Measurements from ENCODE around the gene ABCA12.
"Not testable (repeated sequence)": the region's sequence is repeated elsewhere in the genome, so short reads cannot be mapped to it uniquely, and the experiment has no call there.

ABCA12 gene, protein sequence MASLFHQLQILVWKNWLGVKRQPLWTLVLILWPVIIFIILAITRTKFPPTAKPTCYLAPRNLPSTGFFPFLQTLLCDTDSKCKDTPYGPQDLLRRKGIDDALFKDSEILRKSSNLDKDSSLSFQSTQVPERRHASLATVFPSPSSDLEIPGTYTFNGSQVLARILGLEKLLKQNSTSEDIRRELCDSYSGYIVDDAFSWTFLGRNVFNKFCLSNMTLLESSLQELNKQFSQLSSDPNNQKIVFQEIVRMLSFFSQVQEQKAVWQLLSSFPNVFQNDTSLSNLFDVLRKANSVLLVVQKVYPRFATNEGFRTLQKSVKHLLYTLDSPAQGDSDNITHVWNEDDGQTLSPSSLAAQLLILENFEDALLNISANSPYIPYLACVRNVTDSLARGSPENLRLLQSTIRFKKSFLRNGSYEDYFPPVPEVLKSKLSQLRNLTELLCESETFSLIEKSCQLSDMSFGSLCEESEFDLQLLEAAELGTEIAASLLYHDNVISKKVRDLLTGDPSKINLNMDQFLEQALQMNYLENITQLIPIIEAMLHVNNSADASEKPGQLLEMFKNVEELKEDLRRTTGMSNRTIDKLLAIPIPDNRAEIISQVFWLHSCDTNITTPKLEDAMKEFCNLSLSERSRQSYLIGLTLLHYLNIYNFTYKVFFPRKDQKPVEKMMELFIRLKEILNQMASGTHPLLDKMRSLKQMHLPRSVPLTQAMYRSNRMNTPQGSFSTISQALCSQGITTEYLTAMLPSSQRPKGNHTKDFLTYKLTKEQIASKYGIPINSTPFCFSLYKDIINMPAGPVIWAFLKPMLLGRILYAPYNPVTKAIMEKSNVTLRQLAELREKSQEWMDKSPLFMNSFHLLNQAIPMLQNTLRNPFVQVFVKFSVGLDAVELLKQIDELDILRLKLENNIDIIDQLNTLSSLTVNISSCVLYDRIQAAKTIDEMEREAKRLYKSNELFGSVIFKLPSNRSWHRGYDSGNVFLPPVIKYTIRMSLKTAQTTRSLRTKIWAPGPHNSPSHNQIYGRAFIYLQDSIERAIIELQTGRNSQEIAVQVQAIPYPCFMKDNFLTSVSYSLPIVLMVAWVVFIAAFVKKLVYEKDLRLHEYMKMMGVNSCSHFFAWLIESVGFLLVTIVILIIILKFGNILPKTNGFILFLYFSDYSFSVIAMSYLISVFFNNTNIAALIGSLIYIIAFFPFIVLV (N-terminal part only)

DNA sequence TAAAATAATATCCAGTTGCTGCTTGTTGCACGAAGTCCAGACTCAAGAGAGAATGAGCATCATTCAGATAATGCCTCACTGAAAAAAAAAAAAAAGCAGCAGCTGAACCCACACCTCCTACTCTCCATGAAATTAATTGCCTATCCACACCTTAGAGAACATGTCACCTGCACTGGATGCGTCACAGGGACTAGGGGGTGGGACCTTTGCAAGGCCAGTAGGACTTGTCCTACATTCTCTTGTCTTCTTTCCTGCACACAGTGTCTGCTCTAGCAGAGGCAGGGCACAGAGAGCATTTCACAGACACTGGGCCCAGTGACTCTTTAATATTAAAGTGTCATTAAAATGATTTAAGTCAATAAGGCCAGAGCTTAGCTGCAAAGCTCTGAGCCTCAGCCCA is at the start of gene ABCA12:
ABCA12 (minus strand) TSS at position 148 of the 400 bp plus-strand sequence. CDS start 418 bp downstream, outside the sequence.
- DNase-seq, result no peak

DNA sequence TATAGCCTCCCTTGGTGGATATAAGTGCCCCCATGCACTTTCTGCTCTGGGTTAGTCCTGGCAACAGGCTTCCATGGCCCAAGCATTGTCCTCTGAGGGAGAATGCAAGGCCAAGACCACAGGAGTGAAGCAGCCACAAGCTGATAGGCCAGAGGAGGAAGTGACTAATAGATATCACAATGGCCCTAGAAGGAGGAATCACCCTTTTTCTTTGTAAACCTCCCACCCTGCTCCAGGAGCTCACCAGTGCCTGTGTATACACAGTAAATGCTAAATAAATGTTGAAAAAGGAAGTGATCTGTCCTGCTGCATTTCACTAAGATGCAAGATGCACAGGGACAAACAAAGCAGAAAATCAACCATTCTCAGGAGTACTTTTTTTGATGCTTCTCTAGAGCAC is 49.7 kb upstream of the ABCA12 start:
- no peak for DNase-seq

DNA sequence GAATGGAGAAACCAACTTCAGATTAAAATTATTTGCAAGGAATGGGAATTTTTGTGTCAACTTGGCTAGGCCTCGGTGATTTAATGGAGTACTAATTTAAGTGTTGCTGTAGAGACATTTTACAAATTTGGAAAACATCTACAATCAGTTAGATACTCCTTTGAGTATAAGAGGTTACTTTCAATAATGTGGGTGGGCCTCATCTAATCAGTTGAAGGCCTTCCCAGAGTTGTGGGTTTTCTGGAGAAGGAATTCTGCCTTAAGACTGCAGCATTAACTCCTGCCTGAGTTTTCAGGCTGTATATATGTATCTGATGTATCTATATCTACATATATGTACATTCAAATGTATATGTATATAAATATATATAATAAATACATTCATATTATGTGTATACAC is 47.6 kb upstream of the ABCA12 start:
- DNase-seq, result no peak

DNA sequence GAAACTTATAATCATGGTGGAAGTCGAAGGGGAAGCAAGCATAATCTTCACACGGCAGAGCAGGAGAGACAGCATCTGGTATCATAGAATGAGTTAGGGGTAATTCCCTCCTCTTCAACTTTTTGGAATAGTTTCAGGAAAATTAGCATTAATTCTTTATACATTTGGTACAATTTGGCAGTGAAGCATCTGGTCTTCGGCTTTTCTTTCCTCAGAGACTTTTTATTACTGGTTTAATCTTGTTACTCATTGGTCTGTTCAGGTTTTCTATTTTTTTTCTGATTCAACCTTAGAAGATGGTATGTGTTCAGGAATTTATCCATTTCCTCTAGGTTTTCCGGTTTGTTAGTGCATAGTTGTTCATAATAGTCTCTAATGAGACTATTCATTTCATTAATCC is 39.7 kb upstream of the ABCA12 start:
- DNase-seq, result no peak

DNA sequence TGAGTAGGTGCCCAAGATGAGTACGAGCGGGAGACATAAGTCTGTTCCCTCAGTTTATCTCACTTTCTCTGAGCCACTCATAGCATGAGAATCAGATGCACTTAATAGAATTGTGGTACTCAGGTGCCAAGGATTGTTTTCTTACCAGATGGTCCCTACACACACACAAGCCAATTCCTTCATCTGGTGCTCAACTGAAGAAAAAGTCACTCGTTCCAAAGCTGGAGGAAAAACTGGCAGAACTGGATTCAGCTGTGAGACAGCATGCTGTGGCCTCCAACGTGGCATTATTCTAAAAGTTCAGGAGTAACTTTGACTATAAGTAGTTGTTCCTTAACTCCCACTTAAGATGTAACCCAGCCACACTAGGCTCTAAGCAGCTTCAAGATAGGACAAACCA is 33.4 kb upstream of the ABCA12 start:
- no peak for DNase-seq

DNA sequence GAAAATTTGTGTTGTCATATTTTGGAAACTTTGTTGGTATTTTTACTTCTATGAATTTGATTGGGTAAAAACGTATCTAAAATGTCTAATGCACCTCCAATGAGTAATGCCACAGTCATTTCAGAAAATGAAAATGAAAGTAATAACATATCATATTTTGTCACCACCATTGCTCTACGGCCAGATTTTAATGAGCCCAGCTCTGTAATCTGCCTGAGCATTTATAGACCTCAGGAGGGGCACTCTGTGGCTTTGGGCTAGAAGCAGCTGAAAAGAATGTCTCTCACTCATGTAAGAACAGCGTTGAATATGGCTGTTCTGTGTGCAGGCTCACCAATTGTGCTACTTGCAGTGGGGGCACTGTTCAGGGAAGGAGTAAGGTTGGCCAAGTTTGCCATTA is 32.7 kb upstream of the ABCA12 start:
- DNase-seq, result peak; percentile 33

DNA sequence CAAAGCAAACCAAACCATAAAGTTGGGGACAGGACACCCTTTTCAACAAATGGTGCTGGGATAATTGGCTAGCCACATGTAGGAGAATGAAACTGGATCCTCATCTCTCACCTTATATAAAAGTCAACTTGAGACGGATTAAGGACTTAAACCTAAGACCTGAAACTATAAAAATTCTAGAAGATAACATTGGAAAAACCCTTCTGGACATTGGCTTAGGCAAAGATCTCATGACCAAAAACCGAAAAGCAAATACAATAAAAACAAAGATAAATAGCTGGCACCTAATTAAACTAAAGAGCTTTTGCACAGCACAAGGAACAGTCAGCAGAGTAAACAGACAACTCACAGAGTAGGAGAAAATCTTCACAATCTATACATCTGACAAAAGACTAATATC is 28.1 kb upstream of the ABCA12 start:
- not testable (repeated sequence) for DNase-seq

DNA sequence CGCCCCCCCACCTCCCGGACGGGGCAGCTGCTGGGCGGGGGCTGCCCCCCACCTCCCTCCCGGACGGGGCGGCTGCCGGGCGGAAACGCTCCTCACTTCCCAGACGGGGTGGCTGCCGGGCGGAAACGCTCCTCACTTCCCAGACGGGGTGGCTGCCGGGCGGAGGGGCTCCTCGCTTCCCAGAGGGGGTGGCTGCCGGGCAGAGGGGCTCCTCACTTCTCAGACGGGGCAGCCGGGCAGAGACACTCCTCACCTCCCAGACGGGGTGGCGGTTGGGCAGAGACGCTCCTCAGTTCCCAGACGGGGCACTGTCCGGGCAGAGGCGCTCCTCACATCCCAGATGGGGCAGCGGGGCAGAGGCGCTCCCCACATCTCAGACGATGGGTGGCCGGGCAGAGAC is 24.9 kb upstream of the ABCA12 start:
- DNase-seq, result not testable (repeated sequence)

DNA sequence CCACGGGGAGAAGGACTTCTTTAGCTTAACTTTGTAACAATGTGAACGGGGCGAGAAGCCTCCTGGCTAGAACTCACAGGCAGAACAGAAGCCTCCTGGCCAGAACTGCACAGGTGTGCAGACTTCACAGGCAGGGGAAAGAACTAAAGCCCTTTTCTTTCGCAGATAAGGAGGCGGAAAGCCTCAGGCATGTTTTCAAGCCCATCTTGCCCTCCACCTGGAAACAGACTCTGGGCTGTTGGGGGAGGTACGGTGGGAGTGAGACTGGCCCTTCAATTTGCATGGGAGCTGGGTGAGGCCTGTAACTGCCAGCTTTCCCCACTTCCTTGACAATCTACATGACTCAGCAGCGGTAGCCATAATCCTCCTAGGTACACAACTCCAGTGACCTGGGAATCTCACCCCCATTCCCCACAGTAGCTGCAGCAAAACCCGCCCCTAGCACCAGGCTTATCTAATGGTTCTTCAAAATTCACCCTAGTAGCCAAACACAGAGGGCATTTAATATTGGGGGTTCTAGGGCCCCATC is 22.9 kb upstream of the ABCA12 start:
- no peak for DNase-seq

DNA sequence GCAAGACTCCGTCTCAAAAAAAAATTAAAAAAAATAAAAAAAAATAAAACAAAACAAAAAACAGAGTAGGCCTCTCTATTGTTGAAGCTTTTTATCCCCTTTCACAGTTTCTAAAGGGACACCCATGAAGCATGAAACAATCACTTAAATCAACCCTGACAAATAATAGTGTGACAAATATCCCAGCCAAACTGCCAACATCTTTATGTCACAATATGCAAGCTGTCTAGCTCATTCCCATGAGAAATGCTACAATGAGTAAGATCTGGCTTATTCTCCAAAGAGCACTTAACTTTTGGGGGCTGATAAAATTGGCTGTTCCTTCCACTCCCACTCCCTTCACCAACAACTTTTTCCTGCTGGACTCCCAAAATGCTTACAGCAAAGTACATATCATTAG is 21.7 kb upstream of the ABCA12 start:
- DNase-seq, result no peak

DNA sequence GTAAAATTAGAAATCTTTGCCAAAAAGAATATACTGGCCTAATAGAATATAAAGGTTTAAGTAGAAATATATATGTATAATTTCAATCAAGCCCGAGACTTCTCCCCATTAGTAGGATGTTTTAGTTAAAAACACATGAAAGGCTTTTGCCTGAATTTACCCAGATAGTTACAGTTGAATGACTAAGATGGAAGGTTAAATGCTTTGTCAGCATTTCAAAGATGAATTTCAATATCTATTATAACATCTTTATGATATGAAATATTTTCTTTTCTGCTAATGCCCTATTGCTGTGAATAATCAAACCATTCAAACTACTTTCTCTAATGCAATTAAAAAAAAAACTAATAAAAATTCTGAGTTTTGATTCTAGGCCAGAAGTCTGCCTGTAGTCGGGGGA is 18.0 kb upstream of the ABCA12 start:
- no peak for DNase-seq

DNA sequence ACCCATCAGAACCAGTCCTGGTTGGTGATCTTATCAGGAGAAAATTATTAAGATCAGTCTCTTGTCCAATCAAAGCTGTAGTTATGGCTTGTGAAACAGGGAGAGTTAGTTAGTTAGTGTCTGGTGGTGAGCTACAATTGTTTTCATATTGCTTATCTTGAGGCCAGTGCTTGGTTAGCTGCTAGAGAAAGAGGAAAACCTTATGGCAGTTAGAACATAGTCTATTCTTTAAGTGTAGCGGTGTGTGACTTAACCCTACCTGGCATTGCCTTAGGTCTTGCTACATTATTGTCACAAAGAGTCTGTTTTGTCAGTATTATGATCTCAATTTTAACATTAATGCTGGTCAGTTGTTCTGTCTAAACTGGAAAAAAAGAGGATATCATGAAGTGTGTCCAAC is 11.5 kb upstream of the ABCA12 start:
- DNase-seq, result no peak

DNA sequence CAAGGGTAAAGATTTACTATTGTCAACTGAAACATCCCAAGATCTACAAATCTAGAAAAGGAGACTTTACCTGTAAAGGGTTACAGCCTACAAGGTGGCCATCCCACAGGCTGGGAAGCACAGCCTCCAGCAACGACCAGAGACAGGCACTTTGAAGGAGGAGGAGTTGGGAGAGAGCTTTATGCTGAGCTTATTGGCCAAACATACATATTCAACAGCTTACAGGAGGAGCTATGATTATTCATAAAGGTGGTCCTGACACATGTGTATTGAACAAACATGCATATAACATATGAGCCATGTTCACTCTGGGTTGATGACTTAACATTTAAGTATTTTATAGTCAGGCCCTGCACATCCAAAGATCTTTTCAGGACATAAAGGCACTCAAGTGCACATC is 11.1 kb upstream of the ABCA12 start:
- no peak for DNase-seq

DNA sequence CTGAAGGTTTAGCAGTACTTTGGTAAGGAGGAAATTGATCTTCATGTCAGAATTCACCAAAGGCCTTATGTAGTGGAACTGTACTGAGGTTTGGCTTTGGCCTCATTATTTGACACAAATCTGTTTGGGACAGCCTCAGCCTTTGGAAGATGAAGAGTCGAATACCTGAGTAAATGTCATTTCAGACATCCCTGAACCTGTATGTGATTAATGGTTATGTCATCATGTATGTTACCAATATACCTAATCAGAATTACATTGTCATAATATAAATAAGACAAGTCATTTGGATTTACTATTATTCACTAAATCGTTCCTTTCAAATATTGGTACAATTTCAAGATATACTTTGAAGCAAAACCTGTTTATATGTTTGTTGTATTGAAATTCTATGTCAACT is 10.6 kb upstream of the ABCA12 start:
- DNase-seq, result no peak

DNA sequence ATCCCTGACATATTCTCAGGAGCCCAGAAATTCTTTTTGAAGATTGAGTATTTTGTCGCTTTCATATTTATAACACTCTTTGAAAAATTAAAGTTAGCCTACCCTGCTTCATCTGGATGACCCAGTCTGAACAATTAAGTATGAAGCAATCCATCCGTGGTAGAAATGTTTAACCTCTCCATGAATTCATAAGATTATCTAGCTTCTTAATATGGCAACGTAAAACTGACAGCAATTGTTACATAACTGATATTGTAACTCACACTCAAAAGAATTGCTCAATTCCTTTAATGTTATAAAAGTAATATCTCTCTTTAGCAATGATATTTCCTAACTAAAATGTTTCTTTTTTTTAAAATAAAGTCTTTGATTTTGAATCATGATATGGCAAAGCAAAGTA is 7.2 kb upstream of the ABCA12 start:
- DNase-seq, result no peak

DNA sequence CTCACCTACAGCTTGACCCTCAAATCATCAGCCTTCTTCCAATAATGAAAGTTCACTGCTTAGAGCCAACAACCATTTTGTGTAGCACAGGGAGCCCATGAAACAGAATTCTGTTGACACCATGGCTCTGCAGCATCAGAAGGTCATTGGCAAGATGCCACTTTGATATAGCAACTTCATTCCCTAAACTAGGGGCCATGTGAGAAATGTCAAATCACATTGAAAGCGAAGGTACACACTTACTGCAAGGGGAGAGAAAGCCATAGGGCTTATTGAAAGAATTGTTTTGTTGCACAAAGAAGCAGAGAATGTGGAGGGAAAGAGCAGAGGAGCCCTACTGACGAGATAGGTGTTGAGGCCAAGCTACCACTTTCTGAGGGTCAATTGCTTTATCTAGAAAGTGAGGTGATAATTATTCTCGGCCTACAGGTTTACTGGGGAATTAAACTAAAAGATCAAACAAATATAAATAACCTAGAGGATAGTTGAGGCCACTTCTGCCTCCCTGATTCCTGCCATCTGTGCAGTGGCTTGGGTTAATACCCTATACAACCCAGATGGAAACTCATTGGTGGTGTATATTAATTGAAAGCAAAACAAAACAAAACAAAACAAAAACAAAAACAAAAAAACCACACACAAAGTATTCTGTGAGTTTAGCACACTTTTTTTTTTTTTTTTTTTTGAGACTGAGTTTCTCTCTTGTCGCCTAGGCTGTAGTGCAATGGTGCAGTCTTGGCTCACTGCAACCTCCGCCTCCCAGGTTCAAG is 5.9 kb upstream of the ABCA12 start:
- no peak for DNase-seq

DNA sequence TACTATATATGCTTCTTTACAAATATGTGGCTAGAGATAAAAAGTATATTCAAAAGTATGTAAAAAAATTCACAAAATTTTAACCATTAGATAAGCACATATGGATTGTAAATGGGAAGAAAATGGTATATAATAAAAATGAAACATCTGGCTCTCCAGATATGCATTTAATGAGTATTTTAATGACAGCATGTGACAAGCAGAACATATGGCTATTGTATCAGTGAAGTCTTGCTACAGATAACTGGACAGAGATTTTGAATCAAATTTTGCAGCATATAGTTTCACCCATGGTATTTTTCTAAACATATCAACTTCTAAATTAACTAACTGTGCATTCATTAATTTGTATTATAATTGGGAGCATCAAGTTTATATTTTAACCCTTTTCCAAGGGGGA is 5.0 kb upstream of the ABCA12 start:
- no peak for DNase-seq

DNA sequence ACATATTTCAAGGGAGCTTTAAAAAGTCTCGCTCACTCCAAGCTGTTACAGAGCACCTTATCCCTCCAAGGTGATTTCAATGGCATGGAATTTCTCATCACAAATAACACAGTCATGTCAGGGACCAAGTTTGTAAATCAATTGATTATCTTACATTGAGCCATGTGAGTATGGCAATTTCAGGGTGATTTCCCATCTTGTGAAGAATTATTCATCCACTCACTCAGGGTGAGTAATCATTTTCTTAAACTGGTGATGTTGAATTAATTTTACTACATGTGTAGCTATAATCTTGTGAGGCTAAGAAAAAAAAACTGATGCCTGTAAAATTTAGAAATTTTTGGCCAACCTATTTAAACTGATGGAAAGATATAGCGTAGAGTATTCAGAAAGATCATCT is 3.3 kb upstream of the ABCA12 start:
- DNase-seq, result no peak

DNA sequence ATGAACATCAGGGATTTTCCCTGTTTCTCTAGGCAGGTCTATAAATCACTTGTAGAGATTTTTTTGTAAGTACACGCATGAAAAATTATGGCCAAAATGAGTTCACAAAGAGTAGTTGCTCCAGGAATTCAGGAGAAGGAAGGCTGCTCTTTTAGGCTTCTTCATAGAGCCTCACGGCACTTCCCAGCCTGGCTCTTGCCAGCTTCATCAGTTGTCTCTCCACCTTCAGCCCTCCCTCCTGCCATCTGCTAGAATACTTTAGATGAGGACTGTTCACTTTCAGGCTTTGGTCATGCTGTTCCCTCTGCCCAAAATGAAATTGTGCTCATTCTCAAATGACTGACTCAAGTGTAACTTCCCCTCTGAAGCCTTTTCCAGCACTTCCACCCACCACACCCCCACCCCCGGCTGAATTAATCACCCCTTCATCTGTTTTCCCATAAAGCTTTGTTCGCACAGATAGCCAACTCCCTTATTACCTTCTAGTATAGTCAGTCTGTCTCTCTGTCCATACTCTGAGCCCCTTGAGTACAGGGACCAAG is 1.8 kb upstream of the ABCA12 start:
- DNase-seq, result no peak

DNA sequence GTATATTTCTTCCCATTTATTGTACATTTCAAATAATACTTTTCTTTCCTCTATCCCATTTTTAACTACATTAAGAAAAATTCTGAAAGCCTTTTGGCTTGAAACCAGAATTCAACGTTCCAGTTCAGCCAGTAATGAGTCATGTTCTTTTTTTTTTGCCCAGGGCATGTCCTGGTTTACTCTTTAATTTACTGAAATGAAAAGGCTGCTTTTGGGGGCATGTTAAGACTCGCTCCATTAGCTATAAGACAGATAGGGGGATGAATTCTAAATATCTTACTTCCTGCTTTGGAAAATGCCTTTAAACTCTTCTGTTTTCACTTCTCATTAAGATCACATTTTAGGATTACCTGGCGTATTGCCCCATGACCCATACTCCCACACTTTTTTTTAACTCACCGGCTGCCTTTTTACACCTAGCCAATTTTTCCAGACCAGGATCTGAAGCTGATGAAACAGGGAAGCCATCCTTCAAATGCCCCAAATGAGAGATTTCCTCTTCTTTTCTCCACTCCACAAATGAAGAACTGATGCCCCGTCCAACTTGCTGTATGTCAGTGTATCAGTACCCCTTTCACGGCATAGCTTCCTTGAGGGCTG is 585 bp downstream of the ABCA12 start:
- no peak for DNase-seq

DNA sequence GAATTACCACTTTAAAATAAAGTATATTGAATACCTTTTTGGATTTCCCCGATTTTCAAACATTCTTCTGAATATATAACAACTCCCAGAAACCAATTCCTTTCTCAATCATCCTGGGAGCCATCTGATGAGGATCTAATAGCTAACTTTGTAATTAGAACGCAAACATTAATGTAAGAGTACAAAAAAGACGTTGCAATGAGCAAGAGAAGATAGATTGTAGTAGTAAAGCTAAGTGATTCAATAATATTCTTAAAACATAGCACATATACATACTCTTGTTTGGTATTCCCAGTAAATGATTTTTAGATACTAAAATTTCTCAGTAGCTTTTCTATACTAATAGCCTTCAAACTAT is 1.1 kb downstream of the ABCA12 start:
- DNase-seq, result no peak

Measured in CD4-positive, alpha-beta T cell treated with Interleukin-21 for 1 hour (primary cell).